ENCODE data around the gene SIGLEC11.
"Not testable (repeated sequence)": the region's sequence is repeated elsewhere in the genome, so short reads cannot be mapped to it uniquely, and the experiment has no call there.

Gene SIGLEC11

GRCh38 chr19:49953416-49953815, 7.6 kb downstream of the SIGLEC11 start:
- intact Hi-C loops (cut with DNase I), result no loop called here
- DNase-seq, result peak in 2 of 42 donors; percentile 3 to 25

GRCh38 chr19:49952906-49953305, 8.1 kb downstream of the SIGLEC11 start:
- peak in 1 of 42 donors; percentile 26 for DNase-seq
- intact Hi-C loops (cut with DNase I), result no loop called here

- intact Hi-C loops (cut with DNase I), result no loop called here
- no peak for DNase-seq
Measured at GRCh38 chr19:49952479-49952836, 8.5 kb downstream of the SIGLEC11 start.

- DNase-seq, result peak in 1 of 42 donors; percentile 18
- intact Hi-C loops (cut with DNase I), result no loop called here
Measured at GRCh38 chr19:49951806-49952478, 9.0 kb downstream of the SIGLEC11 start.

GRCh38 chr19:49950956-49951526, 9.9 kb downstream of the SIGLEC11 start:
- DNase-seq, result peak in 1 of 42 donors; percentile 16
- intact Hi-C loops (cut with DNase I), result no loop called here

GRCh38 chr19:49950590-49950948, 10.4 kb downstream of the SIGLEC11 start:
- intact Hi-C loops (cut with DNase I), result no loop called here
- no peak for DNase-seq

- no peak for DNase-seq
- intact Hi-C loops (cut with DNase I), result no loop called here
Measured at GRCh38 chr19:49949742-49950589, 11.0 kb downstream of the SIGLEC11 start.

- intact Hi-C loops (cut with DNase I), result no loop called here
- peak in 1 of 42 donors; percentile 12 for DNase-seq
Measured at GRCh38 chr19:49946415-49946814, 14.6 kb downstream of the SIGLEC11 start.

- intact Hi-C loops (cut with DNase I), result not testable (repeated sequence)
- peak in 1 of 42 donors; percentile 25 for DNase-seq
Measured at GRCh38 chr19:49944567-49944966, 16.4 kb downstream of the SIGLEC11 start.

GRCh38 chr19:49940482-49940791, 20.5 kb downstream of the SIGLEC11 start:
- intact Hi-C loops (cut with DNase I), result no loop called here
- no peak for DNase-seq

- intact Hi-C loops (cut with DNase I), result no loop called here
- no peak for DNase-seq
Measured at GRCh38 chr19:49939721-49940481, 21.1 kb downstream of the SIGLEC11 start.

GRCh38 chr19:49938662-49939061, 22.3 kb downstream of the SIGLEC11 start:
- intact Hi-C loops (cut with DNase I), result no loop called here
- no peak for DNase-seq

- DNase-seq, result peak; percentile 57 to 93 (median 82)
- intact Hi-C loops (cut with DNase I), result loop anchor here (2.0 kb wide), 1 partner anchor 43 kb away; no protein-coding TSS in a partner anchor
Measured at GRCh38 chr19:49937750-49938381, 23.1 kb downstream of the SIGLEC11 start.

- DNase-seq, result no peak
- intact Hi-C loops (cut with DNase I), result loop anchor here (2.0 kb wide), 1 partner anchor 44 kb away; no protein-coding TSS in a partner anchor
Measured at GRCh38 chr19:49936549-49936948, 24.4 kb downstream of the SIGLEC11 start.

- intact Hi-C loops (cut with DNase I), result no loop called here
- no peak for DNase-seq
Measured at GRCh38 chr19:49933643-49934042, 27.3 kb downstream of the SIGLEC11 start.

GRCh38 chr19:49932731-49933131, 28.2 kb downstream of the SIGLEC11 start:
- no peak for DNase-seq
- intact Hi-C loops (cut with DNase I), result no loop called here

- intact Hi-C loops (cut with DNase I), result no loop called here
Measured at GRCh38 chr19:49932041-49932451, 28.9 kb downstream of the SIGLEC11 start.

GRCh38 chr19:49931293-49932040, 29.5 kb downstream of the SIGLEC11 start:
- intact Hi-C loops (cut with DNase I), result no loop called here
- no peak for DNase-seq

More at GRCh38 chr19:49932041-49932451, 28.9 kb downstream of the SIGLEC11 start:
- no peak for DNase-seq

Measured in head of caudate nucleus (tissue), 42 donors.